BE2C (cell line): ENCODE results near the gene DLD.

Experiments used
- DNase-seq: peaks from one replicate; pipeline ENCODE4 v3.0.0-alpha.2; 2020
- H3K27me3 ChIP-seq: fragments of 250-450 bp; sonication (Bioruptor Pico); 2 replicates; pipeline ENCODE4 v1.5.1; 2020; ENCODE audit warnings: mild to moderate bottlenecking
- H3K36me3 ChIP-seq: fragments of 250-450 bp; sonication (Bioruptor Pico); 2 replicates; pipeline ENCODE4 v1.5.1; 2020; ENCODE audit warnings: mild to moderate bottlenecking
- H3K4me1 ChIP-seq: fragments of 250-450 bp; sonication (Bioruptor Pico); 2 replicates; pipeline ENCODE4 v1.5.1; 2020
- H3K4me3 ChIP-seq: 2 replicates; pipeline ENCODE4 v1.5.1; 2011; ENCODE audit warnings: low read depth, low read length
- H3K9me3 ChIP-seq: fragments of 250-450 bp; sonication (Bioruptor Pico); 2 replicates; pipeline ENCODE4 v1.5.1; 2020
- TF ChIP-seq, protein P1 (sequence below): IDR thresholded peaks from 2 replicates; pipeline ENCODE4 v1.5.1; 2012; ENCODE audit warnings: mild to moderate bottlenecking, low read depth, low read length

The DLD gene

GRCh38 chr7:107944411-107945169 lies 53.6 kb downstream of the DLD start:
- H3K36me3 ChIP-seq, result peaks cover 94% of the 10 kb centered on the region

DNA sequence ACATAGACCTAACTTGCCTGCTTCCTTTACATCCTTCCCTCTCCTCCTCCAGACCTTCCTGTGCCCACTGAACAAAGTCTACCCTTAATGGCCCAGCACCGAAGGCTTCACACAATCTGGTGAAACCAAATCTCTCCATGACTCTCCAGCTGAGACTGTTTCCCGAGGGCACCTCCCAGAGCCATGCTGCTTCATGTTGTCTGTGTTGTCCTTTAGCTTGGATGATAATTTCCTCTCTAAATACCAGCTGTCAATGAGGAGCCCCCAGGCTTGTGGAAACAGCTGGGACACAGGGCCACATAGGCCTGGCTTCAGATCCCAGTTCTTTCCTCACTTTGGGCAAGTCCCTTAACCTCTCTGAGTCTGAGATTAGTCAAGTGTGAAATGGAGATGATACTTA lies 54.3 kb downstream of the DLD start:
- Histone ChIP-seq H3K4me3 (no peak overlapping the region), H3K36me3 (peaks cover 94% of the 10 kb centered on the region), H3K27me3 (no peaks in the 10 kb centered on the region; the same call in 1 of the 2 replicates), H3K4me1 (no peaks in the 10 kb centered on the region), H3K9me3 (no peaks in the 10 kb centered on the region)
- DNase-seq, result no peak
- TF ChIP-seq, protein P1, sequence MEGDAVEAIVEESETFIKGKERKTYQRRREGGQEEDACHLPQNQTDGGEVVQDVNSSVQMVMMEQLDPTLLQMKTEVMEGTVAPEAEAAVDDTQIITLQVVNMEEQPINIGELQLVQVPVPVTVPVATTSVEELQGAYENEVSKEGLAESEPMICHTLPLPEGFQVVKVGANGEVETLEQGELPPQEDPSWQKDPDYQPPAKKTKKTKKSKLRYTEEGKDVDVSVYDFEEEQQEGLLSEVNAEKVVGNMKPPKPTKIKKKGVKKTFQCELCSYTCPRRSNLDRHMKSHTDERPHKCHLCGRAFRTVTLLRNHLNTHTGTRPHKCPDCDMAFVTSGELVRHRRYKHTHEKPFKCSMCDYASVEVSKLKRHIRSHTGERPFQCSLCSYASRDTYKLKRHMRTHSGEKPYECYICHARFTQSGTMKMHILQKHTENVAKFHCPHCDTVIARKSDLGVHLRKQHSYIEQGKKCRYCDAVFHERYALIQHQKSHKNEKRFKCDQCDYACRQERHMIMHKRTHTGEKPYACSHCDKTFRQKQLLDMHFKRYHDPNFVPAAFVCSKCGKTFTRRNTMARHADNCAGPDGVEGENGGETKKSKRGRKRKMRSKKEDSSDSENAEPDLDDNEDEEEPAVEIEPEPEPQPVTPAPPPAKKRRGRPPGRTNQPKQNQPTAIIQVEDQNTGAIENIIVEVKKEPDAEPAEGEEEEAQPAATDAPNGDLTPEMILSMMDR, result no peak

More at GRCh38 chr7:107944411-107945169, 53.6 kb downstream of the DLD start:
- DNase-seq, result no peak
- TF ChIP-seq, protein P1, result no peak
- H3K27me3 ChIP-seq, result no peaks in the 10 kb centered on the region; the same call in 1 of the 2 replicates
- no peaks in the 10 kb centered on the region for H3K9me3 ChIP-seq
- H3K4me1 ChIP-seq, result no peaks in the 10 kb centered on the region
- no peak overlapping the region for H3K4me3 ChIP-seq

- Histone ChIP-seq H3K27me3 (no peaks in the 10 kb centered on the region; the same call in 1 of the 2 replicates), H3K4me1 (no peaks in the 10 kb centered on the region), H3K36me3 (peaks cover 94% of the 10 kb centered on the region), H3K9me3 (no peaks in the 10 kb centered on the region), H3K4me3 (no peak overlapping the region)
- no peak for DNase-seq
- TF ChIP-seq, protein P1, result no peak
These were observed 55.5 kb downstream of the DLD start for GRCh38 chr7:107946451-107946850.

GRCh38 chr7:107946881-107947280 lies 55.9 kb downstream of the DLD start:
- H3K9me3 ChIP-seq, result no peaks in the 10 kb centered on the region
- no peaks in the 10 kb centered on the region for H3K4me1 ChIP-seq
- DNase-seq, result no peak
- H3K36me3 ChIP-seq, result peaks cover 98% of the 10 kb centered on the region
- no peak overlapping the region for H3K4me3 ChIP-seq
- TF ChIP-seq, protein P1, result no peak
- no peaks in the 10 kb centered on the region; the same call in 1 of the 2 replicates for H3K27me3 ChIP-seq

DNA sequence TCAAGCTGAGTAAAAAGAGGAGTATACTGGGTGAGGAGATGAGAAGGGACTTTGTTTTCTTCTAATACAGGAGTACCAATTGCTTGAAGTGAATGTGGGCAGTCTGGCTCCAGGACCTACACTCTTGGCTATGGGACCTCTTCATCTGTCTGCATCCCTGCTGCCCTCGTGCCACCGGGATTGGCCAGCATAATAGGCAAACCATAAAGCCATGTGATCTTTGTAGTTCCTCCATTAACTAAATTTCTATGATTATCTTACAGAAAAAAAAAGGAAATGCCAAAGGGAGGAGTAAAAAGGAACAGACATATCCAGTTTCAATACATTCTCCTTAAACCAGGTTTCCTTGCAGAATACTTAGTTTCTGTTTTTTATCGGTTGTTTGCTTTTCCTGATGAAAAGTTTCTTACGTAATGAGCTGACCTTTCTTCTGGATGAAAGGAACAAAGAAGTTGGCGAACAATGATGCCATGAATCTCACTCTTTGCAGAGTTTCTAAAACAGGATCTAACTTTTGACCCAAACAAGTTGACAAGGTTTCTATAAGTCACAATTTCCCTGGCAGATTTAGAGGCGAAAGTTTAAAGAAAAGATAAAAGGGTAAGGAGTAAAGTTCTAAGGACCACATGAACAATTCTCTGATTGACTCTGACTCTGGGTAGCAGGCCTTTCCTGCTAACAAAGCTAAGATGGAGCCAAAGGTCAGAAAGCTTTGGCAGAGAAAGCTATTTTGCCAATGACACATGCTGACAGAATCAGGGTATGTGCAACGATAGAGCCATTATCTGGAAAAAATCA lies 57.9 kb downstream of the DLD start:
- no peaks in the 10 kb centered on the region for H3K4me1 ChIP-seq
- peaks cover 98% of the 10 kb centered on the region for H3K36me3 ChIP-seq
- TF ChIP-seq, protein P1, result no peak
- H3K27me3 ChIP-seq, result no peaks in the 10 kb centered on the region
- H3K9me3 ChIP-seq, result no peaks in the 10 kb centered on the region
- no peak for DNase-seq
- no peak overlapping the region for H3K4me3 ChIP-seq
